Stimulated activated CD8-positive, alpha-beta memory T cell treated with anti-CD3 and anti-CD28 coated beads, Interleukin-7, amount 100 ng/mL, for 48 hours (primary cell): ENCODE data around the gene UBL7.
"Not testable (repeated sequence)": the region's sequence is repeated elsewhere in the genome, so short reads cannot be mapped to it uniquely, and the experiment has no call there.

Experiments used
- DNase-seq, 2 donors: peaks; one replicate each; pipeline ENCODE4 v3.0.0-alpha.2; 2020; ENCODE audit warnings: low read depth in 1 of 2; ENCODE audit errors: extremely low read depth in 1 of 2

Gene UBL7

DNA sequence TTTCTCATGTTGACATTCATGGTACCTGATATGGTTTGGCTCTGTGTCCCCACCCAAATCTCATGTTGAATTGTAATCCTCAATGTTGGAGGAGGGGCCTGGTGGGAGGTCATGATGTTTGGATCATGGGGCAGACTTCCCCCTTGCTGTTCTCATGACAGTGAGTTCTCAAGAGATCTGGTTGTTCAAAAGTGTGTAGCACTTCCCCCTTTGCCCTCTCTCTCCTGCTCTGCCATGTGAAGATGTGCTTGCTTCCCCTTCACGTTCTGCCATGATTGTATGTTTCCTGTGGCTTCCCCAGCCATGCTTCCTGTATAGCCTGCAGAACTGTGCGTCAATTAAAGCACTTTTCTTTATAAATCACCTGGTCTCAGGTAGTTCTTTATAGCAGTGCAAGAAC is 3.3 kb upstream of the UBL7 start:
- no peak for DNase-seq

DNA sequence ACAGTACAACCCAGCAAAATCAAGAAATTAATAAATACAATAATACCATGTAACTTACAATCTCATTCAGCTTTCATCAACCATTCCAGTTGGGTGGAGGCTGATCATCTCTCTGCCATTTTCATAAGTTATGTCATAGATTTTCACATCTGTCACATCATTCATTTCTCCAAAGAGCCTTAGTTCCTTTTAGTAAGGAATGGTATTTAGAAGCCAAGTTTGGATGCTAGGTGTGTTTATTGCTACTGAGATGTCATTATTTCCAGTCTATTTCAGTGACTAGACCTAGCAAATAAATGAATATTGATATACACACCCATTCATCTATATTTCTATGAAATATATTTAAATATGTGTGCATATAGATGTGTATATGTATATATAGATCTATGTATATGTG is 2.7 kb upstream of the UBL7 start:
- no peak for DNase-seq

DNA sequence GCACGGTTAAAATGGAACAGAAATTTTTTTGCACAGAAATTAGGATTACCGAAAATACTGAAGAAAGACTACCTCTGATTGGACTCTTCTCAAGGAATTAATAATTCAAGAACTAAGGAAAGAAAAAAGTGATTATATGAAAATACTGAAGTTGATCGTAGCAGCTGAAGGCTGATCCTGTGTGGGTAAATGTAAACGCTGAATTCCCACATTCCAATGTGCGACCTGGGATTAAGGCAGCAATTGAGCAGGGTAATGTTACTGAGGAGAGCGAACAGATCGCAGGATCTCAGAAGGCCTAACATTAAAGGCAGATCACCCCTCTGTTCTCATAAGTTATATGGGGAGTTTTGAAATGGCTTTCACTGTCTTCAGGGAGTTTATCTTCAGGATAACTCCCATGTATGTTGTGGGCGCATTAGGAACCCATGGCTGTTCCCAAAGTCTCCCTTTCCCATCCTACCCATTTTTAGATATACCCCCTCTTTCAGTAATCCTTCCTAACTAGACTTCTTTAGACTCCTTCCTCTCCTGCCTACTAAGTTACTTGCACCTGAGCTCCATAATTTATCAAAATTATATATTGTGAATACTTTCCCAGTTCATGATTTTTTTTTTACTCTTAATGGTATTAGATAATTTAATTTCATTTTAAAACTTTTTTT is 1.0 kb upstream of the UBL7 start:
- DNase-seq: no peak

DNA sequence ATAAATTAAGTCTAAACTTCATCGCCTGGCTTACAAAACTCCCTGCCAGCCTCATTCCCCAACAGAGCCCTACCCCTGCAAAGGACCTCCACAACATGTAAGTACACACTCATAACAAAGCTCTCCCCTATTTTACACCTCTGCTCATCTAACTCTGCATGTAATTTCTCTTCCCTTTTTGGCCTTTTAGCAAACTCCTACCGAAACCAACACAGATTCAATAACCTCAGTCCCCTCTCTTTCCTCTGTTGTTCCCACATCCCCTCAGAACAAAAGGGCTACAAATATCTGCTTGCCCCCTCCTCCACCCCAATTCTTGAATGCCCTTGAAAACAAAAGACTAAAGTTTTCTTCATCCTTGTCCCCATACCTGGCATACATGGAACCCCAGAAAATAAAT is 662 bp downstream of the UBL7 start:
- DNase-seq: no peak

DNA sequence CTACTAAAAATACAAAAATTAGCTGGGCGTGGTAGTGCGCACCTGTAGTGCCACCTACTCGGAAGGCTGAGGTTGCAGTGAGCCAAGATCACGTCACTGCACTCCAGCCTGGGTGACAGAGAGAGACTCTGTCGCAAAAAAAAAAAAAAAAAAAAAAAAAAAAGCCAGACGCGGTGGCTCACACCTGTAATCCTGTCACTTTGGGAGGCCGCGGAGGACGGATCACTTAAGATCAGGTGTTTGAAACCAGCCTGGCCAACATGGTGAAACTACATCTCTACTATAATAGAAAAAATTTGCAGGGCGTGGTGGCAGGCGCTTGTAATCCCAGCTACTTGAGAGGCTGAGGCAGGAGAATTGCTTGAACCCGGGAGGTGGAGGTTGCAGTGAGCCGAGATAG is 1.2 kb downstream of the UBL7 start:
- not testable (repeated sequence) for DNase-seq

DNA sequence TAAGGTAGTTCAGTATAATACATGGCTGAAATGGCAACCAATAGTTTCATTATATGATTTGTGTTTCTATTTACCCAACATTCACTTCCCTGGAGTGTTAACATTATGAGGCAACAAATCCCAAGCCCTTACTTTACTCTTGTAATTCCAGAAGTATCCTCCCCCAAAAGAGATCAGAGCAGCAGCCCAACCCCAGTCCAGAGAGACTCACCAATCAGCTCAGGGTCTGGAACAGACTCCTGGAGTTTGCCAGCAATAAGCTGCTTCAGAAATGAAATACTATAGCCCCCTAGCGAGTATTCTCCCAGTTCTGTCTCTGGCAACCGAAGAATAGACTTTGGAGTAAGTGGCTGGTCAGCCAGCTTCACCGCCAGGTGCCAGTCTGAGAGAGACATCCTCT is 2.5 kb downstream of the UBL7 start:
- DNase-seq: no peak

DNA sequence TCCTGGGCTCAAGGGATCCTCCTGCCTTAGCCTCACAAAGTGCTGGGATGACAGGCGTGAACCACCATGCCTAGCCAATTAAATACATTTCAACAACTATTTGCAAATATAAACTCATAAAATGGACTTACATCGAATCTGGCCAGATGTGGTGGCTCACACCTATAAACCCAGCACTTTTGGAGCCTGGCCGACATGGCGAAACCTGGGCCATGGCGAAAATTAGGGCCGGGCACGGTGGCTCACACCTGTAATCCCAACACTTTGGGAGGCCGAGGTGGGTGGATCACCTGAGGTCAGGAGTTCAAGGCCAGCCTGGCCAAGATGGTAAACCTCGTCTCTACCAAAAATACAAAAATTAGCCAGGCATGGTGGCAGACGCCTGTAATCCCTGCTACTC is 3.9 kb downstream of the UBL7 start:
- DNase-seq: not testable (repeated sequence)

DNA sequence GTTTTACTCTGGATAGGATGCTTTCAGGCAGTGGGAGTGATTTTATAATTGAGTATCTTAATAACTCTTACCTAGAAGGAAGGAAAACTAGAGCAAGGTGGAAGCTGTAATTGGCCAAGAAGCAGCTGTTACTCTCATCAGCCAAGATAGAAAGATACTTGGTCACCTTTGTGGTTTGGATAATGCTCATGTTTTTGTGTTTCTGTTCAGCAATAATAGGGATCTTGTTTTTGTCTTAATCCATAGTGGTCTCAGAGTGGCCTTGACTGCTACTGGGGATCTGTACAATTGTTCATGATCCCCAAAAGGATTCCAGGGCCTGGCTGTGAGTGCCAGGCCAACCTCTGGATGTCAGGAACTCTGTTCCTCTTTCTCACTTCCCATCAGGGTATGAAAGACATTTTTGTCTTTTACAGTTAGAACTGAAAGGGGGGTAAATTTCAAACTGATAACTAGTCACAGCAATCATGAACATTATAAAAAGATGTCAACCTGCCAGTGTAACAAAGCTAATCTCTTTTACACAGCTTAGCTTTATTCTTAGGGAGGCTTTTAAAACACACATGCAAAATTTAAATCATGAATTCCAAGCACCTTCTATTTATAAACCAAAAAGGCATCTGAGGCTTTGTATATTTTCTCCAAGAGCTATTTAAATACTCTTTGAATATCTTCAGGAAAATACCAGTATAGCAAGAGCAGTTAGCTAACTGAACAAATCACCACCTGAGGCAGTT is 6.0 kb downstream of the UBL7 start:
- no peak for DNase-seq

DNA sequence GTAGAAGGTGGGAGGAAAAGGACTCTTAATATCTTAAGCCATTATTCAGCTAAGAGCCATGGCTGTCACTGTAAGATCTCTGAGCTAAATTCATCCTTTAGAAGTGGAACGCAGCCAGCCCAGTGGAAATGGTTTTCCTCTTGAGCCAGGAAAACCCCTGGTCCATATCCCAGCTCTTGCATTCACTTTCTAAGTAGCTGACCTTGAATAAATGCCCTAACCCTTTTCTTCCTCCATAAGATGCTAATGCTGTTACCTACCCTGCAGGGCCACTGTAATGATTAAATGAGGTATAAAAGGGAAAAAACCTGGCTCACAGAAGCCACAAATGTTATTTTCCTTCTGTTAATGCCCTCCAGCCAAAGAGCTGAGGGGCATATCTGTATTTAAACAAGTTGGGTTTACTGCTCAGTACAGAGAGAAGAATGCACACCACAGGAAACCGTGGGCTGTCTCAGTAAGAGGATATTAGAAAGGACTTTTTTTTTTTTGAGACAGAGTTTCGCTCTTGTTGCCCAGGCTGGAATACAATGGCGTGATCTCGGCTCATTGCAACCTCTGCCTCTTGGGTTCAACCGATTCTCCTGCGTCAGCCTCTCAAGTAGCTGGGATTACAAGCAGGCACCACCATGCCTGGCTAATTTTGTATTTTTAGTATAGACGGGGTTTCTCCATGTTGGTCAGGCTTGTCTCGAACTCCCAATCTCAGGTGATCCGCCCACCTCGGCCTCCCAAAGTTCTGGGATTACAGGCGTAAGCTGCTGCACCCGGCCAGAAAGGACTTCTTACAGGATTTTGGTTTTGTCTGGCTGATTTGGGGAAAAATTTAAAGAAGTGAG is 6.8 kb downstream of the UBL7 start:
- DNase-seq: no peak

DNA sequence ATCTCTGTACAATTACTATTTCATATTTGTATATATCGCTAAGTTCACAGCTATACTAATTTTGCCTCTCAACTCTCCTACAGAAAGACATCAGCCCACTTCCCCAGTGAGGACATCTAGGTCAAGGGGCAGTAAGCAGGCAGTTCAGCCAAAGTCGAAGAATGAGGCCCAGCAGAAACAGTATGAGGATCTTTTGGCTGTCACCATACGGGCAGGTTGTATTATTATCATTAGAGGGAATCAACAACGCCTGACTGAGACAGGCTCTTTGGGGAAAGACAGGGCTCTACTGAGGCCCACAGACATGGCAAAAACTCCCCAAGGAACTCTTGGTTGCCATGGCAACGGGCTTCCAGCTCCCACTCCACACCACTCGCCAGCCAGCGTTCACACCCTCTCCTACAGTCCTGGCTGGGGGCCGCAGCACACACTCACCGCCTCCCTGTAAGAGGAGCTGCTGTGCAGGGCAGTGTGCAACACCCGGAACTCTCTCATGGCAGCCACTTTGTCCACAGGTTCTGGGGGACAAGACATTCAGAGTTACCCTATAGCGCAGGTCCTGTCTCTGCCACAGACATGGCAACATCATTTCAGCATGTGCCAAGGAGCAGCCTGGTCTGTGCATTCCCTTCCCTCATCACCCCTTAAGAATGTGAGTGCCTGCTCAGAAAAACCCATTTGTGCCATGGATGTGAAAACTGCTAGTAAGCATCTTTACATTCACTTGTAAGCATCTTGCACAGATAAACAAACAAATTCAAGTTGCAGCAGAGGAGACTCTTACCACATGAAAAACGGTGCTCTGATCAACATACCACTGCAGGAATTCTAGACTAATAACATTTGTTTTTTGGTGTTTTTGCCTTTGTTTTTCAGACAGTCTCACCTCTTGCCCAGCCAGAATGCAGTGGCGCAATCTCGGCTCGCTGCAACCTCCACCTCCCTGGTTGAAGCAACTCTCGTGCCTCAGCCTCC is 8.8 kb downstream of the UBL7 start:
- no peak for DNase-seq

DNA sequence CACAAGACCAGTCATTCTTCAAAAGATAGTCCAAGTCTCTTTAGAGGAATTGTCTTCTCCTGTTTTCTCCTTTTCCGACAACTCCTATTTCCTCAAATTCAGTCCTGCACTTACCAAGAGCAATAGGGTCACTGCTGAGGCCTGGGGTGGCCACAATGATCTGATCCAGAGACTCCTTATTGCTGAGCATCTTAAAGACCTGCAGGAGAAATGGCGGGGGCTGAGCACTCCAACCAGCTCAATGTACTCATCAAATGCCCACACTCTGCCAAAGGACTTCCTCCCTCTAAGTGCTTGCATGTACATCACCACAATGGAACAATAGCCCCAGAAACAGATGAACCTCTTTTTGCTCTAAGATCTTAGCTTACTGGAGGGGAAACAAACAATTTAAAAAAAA is 9.6 kb downstream of the UBL7 start:
- no peak for DNase-seq

DNA sequence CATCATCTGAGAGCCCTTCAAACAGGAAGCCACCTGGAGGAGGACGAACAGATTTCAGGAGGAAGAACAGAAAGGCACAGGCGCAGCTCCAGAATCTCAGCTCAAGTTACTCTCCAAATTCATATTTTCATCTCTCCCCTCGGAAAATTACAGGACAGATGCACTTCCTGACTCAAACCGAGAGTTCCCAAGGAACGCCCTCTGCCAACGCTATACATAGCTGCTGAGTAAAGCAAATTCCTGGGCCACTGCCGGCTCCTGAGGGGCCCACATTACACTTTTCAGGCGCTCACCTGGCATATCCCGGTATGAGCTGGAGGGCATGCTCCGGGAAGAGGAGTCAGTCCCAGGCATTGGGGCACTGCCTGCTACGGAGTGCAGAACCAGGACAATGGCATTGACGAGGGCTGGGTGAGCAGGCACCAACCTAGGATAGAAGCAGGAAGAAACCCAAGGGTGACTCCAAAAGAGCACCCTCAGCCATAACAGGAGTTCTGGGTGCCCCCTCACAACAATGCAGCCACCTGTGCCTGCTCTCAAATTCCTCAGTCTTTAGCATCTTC is 11.2 kb downstream of the UBL7 start:
- no peak for DNase-seq

DNA sequence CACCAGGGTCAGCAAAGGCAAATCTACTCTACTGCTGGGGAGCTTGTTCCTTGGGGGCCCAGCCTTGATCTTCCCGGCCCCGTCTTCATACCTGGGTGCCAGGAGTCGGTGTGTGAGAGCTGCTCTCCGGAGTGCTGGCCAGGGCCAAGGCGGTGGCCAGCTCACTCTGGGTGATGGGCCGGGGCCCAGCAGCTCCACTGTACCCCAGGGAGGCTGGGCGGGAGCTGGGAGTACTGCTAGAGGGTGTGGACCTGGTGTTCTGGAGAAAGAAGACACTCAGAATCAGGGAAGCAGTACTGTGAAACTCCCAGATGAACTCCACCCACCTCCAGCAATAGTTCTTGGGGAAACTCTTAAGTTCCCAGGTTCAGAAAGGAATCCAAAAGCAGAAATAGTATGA is 11.9 kb downstream of the UBL7 start:
- DNase-seq: no peak

DNA sequence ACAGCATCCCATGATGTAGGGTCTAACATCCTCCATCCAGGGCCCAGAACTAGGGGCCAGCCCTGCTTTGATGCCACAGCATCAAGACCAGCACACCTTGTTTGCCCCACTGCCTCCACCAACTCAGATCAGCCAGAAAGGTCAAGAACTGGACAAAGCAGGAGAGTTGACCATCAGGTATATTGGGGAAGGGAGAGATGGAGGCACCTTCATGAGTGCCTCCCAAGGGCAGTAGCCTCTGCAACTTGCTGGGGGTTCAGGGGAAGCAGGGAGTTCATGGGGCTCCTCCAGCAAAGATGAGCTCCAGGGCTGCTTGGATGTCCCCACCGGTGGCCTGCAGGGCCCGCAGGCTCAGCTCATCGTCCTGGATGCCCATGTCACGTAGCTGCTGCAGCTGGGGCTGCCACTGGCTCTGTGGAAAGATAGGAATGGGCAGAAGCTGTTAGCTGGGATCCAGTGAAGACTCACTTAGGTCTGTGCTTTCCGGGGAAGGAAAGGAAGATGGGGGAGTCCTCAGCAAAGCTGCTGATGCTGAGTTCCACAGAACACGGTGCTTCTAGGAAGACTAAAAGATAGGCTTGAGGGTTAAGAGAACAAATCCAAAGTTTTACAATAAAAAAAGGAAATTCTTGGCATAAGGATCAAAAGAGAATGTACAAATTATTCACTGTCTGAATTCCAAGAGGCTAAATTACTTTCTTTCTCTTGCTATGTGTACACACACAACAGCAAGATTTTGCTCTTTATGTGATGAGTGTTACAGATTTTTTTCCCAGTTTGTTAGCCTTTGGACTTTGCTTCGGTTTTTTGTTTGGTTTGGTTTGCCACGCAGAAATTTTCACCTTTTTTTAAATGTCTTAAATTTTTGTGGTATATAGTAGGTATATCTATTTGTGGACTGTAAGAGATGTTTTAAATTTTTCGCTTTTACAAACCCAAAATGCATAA is 14.9 kb downstream of the UBL7 start:
- DNase-seq: no peak

DNA sequence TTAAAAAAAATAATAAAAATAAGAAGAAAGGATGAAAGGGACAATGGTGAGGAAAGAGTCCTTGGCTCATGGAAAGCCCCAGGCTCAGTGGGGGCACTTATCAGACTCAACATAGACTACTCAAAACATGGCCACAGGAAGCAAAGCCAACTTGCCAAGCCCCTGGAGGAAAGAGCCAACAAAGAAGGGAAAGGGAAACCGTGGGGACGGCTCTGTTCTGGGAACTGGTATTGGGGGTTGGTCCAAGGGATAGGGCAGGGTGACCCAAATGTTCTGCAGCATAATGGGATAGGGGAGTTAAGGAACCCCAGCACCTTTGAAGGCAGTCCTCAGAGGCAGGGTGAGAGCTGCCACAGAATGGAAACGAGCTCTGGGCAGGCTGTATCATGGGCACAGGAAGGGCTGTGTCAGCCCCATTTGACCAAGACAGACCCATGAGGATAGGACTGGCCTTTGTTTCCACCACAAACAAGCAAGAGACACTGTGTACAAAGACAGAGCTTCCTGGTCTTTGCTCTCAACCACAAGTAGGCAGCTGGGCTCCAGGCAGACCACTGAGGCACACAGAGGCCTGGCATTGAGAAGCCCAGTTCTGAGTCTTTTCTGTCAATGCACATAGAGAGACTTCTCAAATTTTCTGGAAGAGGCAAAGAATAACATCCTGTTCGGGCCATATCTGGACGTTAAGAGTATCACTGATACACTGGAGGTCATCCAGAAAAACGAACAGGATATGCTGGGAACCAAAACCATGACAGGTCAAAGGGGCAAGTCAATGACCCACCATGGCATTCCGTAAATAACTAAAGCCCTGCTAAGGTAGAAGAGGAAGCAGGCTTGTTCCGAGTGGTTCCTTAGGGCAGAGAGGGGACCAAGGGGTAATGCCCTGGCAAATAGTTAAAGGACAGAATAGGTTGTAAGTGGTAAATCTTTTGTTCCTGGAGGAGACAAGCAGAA is 16.6 kb downstream of the UBL7 start:
- no peak for DNase-seq

DNA sequence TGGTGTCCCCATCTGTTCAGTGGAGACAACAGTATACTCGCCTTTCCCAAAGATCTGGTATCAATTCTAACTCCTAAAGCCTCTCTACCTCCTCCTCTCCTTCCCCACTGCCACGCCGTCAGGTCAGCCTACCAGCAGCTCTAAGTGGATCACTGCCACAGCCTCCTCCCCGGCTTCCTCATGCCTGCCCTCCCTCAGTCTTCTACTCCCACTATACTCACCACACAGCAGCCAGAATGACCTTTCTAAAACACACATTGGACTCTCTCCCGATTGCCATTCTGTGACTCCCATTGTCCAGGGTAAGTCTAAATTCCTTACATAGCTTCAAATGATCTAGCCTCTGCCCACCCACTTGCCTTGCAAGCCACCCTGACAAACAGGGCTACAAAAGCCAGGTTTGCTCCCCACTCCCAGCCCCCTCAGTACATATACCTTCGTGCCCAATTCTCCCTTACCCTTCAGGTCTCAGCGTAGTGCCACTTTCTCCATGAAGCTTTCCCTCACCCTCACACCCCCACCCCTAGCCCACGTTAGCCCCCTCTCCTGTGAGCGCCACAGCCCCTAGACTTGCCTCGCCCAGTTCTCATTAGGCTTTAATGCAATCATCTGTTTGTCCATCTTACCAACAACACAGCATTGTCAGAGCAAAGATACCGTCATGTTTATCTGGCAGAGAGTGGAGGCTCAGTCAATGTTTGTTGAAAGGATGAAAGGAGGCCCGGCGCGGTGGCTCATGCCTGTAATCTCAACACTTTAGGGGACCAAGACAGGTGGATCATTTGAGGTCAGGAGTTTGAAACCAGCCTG is 17.7 kb downstream of the UBL7 start:
- no peak for DNase-seq

DNA sequence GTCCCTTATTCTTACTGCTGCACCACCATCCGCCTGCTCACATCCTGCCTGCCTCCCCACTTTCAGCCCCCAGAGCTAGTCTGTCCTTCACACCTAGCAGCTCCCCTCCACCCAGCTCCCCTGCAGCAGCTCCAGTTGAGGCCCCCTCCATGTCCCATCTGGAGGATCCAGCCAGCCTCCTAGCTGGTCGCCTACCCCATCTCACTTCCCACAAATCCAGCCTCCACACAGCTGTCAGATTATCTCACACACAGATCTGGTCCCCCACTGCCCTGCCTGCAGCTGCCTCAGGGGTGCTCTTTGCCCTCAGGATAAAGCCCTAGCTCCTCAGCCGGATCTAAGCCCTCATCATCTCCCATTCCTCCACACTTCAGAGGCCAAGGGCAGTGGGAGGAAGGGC is 18.4 kb downstream of the UBL7 start:
- DNase-seq: no peak
